CD4-positive, alpha-beta T cell treated with Interleukin-4 for 1 hour (primary cell): ENCODE data around the gene CEACAM8.
"Not testable (repeated sequence)": the region's sequence is repeated elsewhere in the genome, so short reads cannot be mapped to it uniquely, and the experiment has no call there.

Source experiments
- DNase-seq, 2 donors: peaks; one replicate each; pipeline ENCODE4 v3.0.0-alpha.2; 2020 to 2022

CEACAM8 gene

DNA sequence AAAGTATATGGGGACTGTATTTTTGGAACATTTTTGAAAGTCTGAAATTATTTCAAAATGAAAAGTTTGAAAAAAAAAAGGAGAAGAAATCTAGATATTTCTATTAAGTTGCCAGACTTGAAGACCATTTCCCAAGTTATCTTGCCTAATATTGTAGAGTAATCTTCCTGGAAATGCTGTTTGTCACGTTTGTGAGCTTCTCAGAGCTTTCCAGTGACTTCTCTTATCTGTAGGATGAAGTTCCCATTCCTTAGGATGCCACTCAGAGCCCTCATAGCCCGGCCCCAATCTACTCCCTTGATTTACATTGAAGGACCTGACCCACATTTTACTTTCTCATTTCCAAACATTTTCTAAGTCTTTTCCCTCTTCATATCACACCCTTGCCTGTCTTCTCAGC lies 23.6 kb downstream of the CEACAM8 start:
- DNase-seq, result no peak

GRCh38 chr19:42569193-42569592 lies 25.5 kb downstream of the CEACAM8 start:
- no peak for DNase-seq

DNA sequence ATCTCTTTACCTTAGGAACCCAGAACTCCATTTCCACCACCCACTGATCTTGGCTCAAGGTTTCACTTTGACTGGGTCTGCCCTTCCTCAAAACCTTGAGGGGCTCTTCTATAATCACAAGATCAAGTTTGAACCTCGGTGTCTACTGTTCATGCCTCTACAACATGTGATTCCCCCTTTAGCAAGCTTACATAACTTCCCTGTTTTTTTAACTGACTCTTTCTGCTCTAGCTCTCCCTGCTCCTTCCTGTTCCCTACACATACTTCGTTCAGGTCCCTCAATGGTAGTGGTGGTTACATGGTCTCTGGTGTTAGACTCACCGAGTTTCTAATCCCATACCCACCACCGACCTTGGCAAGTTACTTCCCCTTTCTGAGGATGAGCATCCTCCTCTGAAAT lies 26.7 kb downstream of the CEACAM8 start:
- DNase-seq, result no peak

- no peak for DNase-seq
Measured at GRCh38 chr19:42567567-42567966, 27.2 kb downstream of the CEACAM8 start.

DNA sequence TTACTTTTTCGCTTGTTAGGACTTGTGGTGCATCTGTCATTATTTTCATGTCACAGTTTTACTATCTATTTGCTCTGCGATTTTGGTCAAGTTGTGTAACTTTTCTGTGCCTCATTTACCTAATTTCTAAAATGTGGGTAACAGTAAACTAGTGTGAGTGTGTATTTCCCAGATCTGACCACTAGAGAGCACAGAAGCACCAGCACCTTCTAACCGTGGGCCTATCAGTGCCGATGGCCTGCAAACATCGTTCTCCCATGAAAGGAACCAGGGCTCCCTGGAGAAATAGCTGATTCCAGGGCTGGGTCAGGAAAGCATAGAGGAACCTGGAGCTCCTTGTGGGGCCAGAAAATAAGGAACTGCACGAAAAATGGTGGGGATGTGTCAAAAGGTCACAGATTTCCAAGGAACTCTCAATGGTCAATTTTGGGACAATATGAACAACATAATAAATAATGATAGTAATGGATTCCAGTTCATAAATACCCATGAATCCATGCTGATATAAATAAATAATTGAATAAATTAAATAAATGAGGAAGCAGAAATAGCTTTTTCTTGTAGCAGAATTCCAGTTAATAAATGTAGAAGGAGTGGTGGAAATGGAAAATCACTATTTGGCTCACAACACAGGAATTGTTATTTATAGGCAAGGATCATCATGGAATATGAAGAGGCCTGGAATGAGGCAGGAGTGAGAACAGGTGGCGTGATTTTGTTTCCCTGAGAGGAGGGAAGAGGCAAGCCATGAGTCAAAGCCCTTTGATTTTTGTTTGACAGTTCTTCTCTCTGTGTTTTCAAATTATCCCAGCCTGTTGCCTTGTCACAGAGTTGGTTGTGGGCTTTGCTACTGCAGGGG lies 31.1 kb downstream of the CEACAM8 start:
- peak in 1 of 2 donors; percentile 42 for DNase-seq

DNA sequence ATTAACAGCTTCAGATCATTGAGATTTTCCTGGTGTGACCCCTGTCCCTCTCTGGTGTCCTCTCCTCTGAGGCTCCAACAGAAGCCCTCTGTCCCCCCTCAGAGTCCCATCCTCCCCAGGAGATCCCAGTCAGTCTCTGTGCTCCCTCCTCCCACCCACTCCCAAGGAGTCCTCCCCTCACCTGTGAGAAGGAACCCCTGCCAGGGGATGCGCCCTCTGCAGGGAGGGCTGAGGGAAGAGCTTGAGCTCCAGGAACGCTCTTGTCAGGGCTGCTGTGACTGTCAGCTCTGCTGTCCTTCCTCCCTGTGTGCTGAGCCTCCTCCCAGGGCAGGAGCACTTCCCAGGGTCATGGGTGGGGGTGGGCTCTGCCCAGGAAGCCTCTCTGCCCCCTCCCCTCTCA lies 33.2 kb downstream of the CEACAM8 start:
- DNase-seq, result no peak

- no peak for DNase-seq
Measured at GRCh38 chr19:42560731-42561130, 34.0 kb downstream of the CEACAM8 start.

- no peak for DNase-seq
Measured at GRCh38 chr19:42558450-42559150, 36.1 kb downstream of the CEACAM8 start.

DNA sequence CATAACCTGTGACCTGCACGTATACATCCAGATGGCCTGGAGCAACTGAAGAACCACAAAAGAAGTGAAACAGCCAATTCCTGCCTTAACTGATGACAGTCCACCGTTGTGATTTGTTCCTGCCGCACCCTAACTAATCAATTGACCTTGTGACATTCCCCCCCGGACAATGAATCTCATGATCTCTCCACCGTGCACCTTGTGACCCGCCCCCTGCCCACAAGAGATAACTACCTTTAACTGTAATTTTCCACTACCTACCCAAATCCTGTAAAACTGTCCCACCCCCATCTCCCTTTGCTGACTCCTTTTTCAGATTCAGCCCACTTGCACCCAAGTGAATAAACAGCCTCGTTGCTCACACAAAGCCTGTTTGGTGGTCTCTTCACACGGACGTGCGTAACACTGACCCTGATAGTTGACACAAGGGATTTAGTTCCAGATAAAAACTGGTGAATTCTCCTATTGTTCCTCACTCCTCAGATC lies 37.3 kb downstream of the CEACAM8 start:
- DNase-seq, result not testable (repeated sequence)

DNA sequence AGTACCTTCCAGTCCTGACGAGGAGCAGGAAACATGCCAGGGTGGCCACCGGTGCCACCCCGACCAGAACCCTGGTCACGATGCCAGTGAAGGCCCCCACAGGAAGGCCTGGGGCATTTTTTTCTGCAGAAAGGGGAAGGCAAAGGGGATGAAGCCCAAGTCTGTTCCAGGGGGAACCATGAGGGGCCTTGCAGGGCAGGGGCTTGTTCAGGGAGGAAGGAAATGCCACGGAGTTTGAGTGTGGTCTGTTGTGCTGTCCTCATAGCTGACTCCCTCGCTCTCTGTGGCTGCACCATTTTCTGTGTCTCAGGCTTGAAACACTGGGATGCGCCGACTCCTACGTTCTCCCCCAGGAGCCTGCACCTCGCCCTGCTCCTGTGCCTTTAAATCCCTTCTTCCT lies 38.9 kb downstream of the CEACAM8 start:
- DNase-seq, result no peak

DNA sequence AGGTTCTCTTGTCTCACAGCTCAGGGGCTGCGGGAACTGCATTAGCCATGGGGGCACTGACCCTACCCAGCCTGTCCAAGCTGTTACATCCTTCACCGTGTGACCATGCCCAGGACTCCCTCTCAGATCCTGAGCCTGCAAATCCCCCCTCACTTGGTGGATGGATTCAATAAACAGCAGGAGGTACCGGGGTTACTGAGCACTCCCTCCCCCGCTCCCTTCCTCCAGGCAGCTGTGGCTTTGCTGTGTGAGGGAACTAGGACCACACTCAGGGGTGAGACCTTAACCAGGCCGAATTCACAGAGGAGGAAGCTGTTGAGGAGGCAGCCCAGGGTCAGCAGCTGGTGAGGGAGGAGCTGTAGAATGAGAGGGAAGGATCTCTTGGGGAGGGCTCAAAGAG lies 39.4 kb downstream of the CEACAM8 start:
- DNase-seq, result peak in 1 of 2 donors; percentile 29

- no peak for DNase-seq
Measured at GRCh38 chr19:42554046-42554575, 40.6 kb downstream of the CEACAM8 start.

- DNase-seq, result peak in 1 of 2 donors; percentile 15
Measured at GRCh38 chr19:42553292-42554045, 41.3 kb downstream of the CEACAM8 start.

DNA sequence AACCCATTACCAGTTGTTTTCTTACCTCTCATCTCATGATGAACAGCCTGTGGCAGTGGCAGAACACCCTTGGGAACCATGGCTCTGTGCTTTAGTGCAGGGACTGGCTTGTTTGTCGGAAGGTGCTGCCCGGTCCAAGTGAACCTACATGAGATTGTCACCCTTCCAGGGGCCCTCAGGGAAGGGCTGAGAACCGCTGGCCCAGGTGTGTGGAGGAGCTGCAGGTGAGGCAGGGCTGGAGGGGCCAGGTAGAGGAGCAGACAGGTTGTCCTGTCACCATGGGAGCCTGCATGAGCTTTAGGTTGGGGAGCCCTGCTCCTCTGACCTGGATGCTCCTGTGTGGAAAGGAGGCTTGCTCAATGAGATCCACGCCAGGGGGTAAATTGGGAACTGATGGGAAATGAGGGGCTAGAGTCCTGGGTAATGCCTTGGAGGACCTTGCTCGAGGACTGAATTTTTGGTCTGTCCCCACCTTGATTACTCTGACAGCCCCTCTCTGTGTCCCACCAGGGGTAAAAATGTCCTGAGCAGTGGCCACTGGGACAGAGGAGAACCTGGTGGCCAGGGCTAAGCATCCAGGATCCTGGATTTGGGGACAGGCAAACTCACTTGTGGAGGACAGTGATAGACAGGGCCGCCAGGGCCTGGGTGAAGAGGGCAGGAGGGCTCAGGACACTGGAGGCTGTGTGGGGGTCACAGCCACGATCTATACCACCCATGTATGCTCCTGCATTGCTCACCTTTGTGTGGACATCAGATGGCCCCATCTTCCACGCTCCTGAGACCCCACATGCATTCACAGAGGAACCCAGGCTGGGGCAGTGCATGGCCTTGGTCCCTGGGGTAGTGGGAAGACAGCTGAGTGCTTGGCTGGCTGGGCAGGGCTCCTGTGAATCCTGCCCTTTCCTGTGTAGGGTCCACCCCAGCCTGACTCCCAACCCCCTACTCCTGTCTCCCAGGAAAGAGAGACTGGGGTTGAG lies 42.3 kb downstream of the CEACAM8 start:
- DNase-seq, result no peak

DNA sequence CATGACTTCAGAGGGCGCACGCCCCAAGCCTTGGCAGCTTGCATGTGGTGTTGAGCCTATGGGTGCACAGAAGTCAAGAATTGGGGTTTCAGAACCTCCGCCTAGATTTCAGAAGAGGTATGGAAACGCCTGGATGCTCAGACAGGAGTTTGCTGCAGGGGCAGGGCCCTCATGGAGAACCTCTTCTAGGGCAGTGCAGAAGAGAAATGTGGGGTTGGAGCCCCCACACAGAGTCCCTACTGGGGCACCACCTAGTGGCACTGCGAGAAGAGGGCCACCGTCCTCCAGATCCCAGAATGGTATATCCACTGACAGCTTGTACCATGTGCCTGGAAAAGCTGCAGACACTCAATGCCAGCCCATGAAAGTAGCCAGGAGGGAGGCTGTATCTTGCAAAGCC lies 44.2 kb downstream of the CEACAM8 start:
- DNase-seq, result not testable (repeated sequence)

DNA sequence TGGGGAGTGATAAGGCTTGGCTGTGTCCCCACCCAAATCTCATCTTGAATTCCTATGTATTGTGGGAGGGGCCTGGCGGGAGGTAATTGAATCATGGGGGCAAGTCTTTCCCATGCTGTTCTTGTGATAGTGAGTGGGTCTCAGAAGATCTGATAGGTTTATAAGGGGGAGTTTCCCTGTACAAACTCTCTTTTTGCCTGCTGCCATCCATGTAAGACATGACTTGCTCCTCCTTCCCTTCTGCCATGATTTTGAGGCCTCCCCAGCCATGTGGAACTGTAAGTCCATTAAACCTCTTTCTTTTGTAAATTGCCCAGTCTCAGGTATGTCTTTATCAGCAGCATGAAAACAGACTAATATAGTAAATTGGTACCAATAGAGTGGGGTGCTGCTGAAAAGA lies 45.7 kb downstream of the CEACAM8 start:
- not testable (repeated sequence) for DNase-seq

- DNase-seq, result no peak
Measured at GRCh38 chr19:42548552-42548951, 46.2 kb downstream of the CEACAM8 start.

- no peak for DNase-seq
Measured at GRCh38 chr19:42547929-42548328, 46.8 kb downstream of the CEACAM8 start.

GRCh38 chr19:42546831-42547500 lies 47.8 kb downstream of the CEACAM8 start:
- no peak for DNase-seq

GRCh38 chr19:42544146-42544545 lies 50.6 kb downstream of the CEACAM8 start:
- DNase-seq, result no peak

- no peak for DNase-seq
Measured at GRCh38 chr19:42542791-42543190, 51.9 kb downstream of the CEACAM8 start.
